ENCODE measurements around the gene CSNK2B. TPM values are rescaled to one million over a fixed set of nuclear protein-coding genes. Genes with fewer than 3 reads are reported as not detected.

CSNK2B gene
- total and polyA plus RNA-seq, 10 of the 15 experiments (the other 5 are each of a cell fraction or from before 2014, with no cell fraction given) = 56.3 to 405 (median 286) TPM

GRCh38 chr6:31634969-31635575, 30.8 kb upstream of the CSNK2B start:
- Histone ChIP-seq H3K27me3 (replicated peaks in 1 of 2; ENCODE audit: control insufficient read depth in 2 of 2, insufficient read depth in 2 of 2, low read length in 1 of 2) (no peaks in the 10 kb centered on the region), H2AFZ (ENCODE audit: control insufficient read depth, low read depth, low read length) (no peak overlapping the region), H3K4me3 (no peak overlapping the region), H3K4me2 (ENCODE audit: control insufficient read depth, insufficient read depth) (no peak overlapping the region), H3K4me1 (ENCODE audit: control insufficient read depth, insufficient read depth, low read length) (no peaks in the 10 kb centered on the region), H3K79me2 (ENCODE audit: control insufficient read depth, insufficient read depth, low read length) (no peaks in the 10 kb centered on the region; the same call in 1 of the 2 replicates), H3K9ac (ENCODE audit: control insufficient read depth, insufficient read depth, low read length) (no peak overlapping the region), H3K9me3 (replicated peaks; ENCODE audit: control insufficient read depth, insufficient read depth, low read length) (no peaks in the 10 kb centered on the region), H3K27ac (ENCODE audit: control insufficient read depth, insufficient read depth) (no peak overlapping the region), H4K20me1 (ENCODE audit: control insufficient read depth, insufficient read depth) (no peaks in the 10 kb centered on the region), H3K36me3 (ENCODE audit: control insufficient read depth in 2 of 2, insufficient read depth in 2 of 2, low read length in 1 of 2) (peaks cover 54 to 58% of the 10 kb centered on the region in 2 experiments)
- FAIRE-seq (no peak), ATAC-seq (no peak), DNase-seq (ENCODE audit: low read depth, low spot score) (no peak)
- intact Hi-C loops (cut with micrococcal nuclease; ENCODE audit: unreplicated experiment) (no loop called here), in situ Hi-C loops (cut with MboI) (no loop called here)
- RAD21 ChIA-PET (ENCODE audit: unreplicated experiment) = no interaction called here
- WGBS (ENCODE audit: insufficient coverage, insufficient replicate concordance, low lambda C conversion rate, missing lambda C conversion rate) = 88% methylated on average over 11 of the region's 11 CpGs
- TF ChIP-seq POLR2AphosphoS5 (IDR thresholded peaks at IDR 0.05; ENCODE audit: low read length) (peak; percentile 60), NR2F1 (conservative IDR thresholded peaks at IDR 0.05) (no peak)
- POLR2A ChIA-PET = interaction anchor here (0.8 kb wide), 1 partner anchor 19 kb away, joined by 3 read pairs; no protein-coding TSS in a partner anchor
- BruUV-seq (replicated peaks) = no TSS peak
- CTCF ChIA-PET = interaction anchor here (0.6 kb wide), 1 partner anchor 37 kb away, joined by 3 read pairs; no protein-coding TSS in a partner anchor
- SMC1A ChIA-PET (ENCODE audit: uncharacterized antibody, unreplicated experiment) = interaction anchor here (0.9 to 1.2 kb wide), 2 partner anchors 31 to 84 kb away, joined by 3 read pairs; no protein-coding TSS in a partner anchor

GRCh38 chr6:31636698-31637596, 28.9 kb upstream of the CSNK2B start:
- POLR2A ChIA-PET = interaction anchor here (1.2 kb wide), 1 partner anchor 20 kb away, joined by 3 read pairs; no protein-coding TSS in a partner anchor
- SMC1A ChIA-PET (ENCODE audit: uncharacterized antibody, unreplicated experiment) = interaction anchor here (1.2 to 1.8 kb wide), 3 partner anchors 14 to 194 kb away, joined by 3 to 5 read pairs (median 4); no protein-coding TSS in a partner anchor
- no peak overlapping the region for H3K9ac ChIP-seq (ENCODE audit: control insufficient read depth, insufficient read depth, low read length)
- no peaks in the 10 kb centered on the region for H4K20me1 ChIP-seq (ENCODE audit: control insufficient read depth, insufficient read depth)
- H3K9me3 ChIP-seq (replicated peaks; ENCODE audit: control insufficient read depth, insufficient read depth, low read length) = no peaks in the 10 kb centered on the region
- TF ChIP-seq POLR2A (IDR thresholded peaks at IDR 0.05; ENCODE audit: low read depth, low read length) (peak; percentile 36; the same call in 1 of the 2 replicates), SMAD5 (IDR thresholded peaks at IDR 0.05; ENCODE audit: low read depth) (peak; percentile 7; the same call in 1 of the 2 replicates), IRF5 (IDR thresholded peaks at IDR 0.05; ENCODE audit: borderline replicate concordance) (no peak), POLR2AphosphoS2 (IDR thresholded peaks at IDR 0.05; ENCODE audit: low read depth, low read length) (no peak), ATF7 (IDR thresholded peaks at IDR 0.05; ENCODE audit: low read depth) (no peak), ZNF217 (IDR thresholded peaks at IDR 0.05) (no peak)
- TSS peak; percentile 39 for BruUV-seq (replicated peaks)
- FAIRE-seq (no peak), DNase-seq (ENCODE audit: low read depth, low spot score) (no peak), ATAC-seq (no peak)
- no peaks in the 10 kb centered on the region for H3K4me1 ChIP-seq (ENCODE audit: control insufficient read depth, insufficient read depth, low read length)
- CTCF ChIA-PET = no interaction called here
- in situ Hi-C loops (cut with MboI) (no loop called here), intact Hi-C loops (cut with micrococcal nuclease; ENCODE audit: unreplicated experiment) (no loop called here)
- RAD21 ChIA-PET (ENCODE audit: unreplicated experiment) = no interaction called here
- H2AFZ ChIP-seq (ENCODE audit: control insufficient read depth, low read depth, low read length) = no peak overlapping the region
- peaks cover 54 to 55% of the 10 kb centered on the region in 2 experiments for H3K36me3 ChIP-seq (ENCODE audit: control insufficient read depth in 2 of 2, insufficient read depth in 2 of 2, low read length in 1 of 2)
- no peaks in the 10 kb centered on the region; the same call in 1 of the 2 replicates for H3K79me2 ChIP-seq (ENCODE audit: control insufficient read depth, insufficient read depth, low read length)
- no peak overlapping the region for H3K4me2 ChIP-seq (ENCODE audit: control insufficient read depth, insufficient read depth)
- H3K27me3 ChIP-seq (replicated peaks in 1 of 2; ENCODE audit: control insufficient read depth in 2 of 2, insufficient read depth in 2 of 2, low read length in 1 of 2) = no peaks in the 10 kb centered on the region
- no peak overlapping the region for H3K27ac ChIP-seq (ENCODE audit: control insufficient read depth, insufficient read depth)
- WGBS (ENCODE audit: insufficient coverage, insufficient replicate concordance, low lambda C conversion rate, missing lambda C conversion rate) = 87% methylated on average over 27 of the region's 27 CpGs
- no peak overlapping the region for H3K4me3 ChIP-seq
